Neutrophil (primary cell): ENCODE results near the gene DCDC1.

Source experiments
- H3K27ac ChIP-seq: fragments of 200-600 bp; sonication (generic); 2 replicates; pipeline ENCODE4 v1.5.1; 2016; ENCODE audit warnings: mild to moderate bottlenecking, moderate library complexity
- H3K27me3 ChIP-seq: fragments of 200-600 bp; sonication (generic); 2 replicates; pipeline ENCODE4 v1.6.0; 2016; ENCODE audit warnings: mild to moderate bottlenecking
- H3K36me3 ChIP-seq: fragments of 200-600 bp; sonication (generic); 2 replicates; pipeline ENCODE4 v1.5.1; 2017
- H3K4me1 ChIP-seq, 2 experiments: fragments of 200-600 bp in 1 of 2; sonication (generic) in 1 of 2; 1 replicate in 1 of 2; 2 replicates in 1 of 2; pipeline versions ENCODE4 v1.5.1 to v1.6.1; 2013 to 2016; ENCODE audit warnings: low read depth in 1 of 2, low read length in 1 of 2, mild to moderate bottlenecking in 1 of 2, moderate library complexity in 1 of 2; ENCODE audit not compliant: control insufficient read depth in 1 of 2, insufficient read depth in 1 of 2
- H3K4me3 ChIP-seq, 2 experiments: fragments of 200-600 bp in 1 of 2; sonication (generic) in 1 of 2; 1 replicate in 1 of 2; 2 replicates in 1 of 2; pipeline ENCODE4 v1.5.1; 2013 to 2016; ENCODE audit warnings: low read depth in 1 of 2, low read length in 1 of 2, mild to moderate bottlenecking in 1 of 2, moderate library complexity in 1 of 2
- H3K9me3 ChIP-seq: fragments of 200-600 bp; sonication (generic); 2 replicates; pipeline ENCODE4 v1.5.1; 2016
- TF ChIP-seq, protein P1 (sequence below): fragments of 200-600 bp; sonication (generic); IDR thresholded peaks from 2 replicates; pipeline ENCODE4 v1.5.1; 2016; ENCODE audit warnings: antibody characterized with exemption

Gene DCDC1

DNA sequence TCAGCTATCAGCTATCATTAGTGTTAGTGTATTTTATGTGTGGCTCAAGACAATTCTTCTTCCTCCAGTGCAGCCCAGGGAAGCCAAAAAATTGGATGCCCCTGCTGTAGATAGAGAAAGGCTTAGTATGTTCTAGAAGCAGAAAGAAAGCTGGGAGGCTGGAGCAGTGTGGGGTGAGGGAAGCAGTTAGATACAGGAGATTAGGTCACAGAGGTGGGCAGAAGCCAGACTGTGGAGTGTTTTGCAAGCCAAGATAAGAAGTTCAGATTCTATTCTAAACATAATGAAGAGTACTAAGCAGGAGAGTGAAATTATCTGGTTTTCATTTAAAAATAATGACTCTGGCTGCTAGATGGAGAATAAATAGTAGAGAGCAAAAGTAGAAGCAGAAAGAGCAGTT lies 381.7 kb downstream of the DCDC1 start:
- Histone ChIP-seq H3K4me3 (no peak overlapping the region), H3K27me3 (no peaks in the 10 kb centered on the region), H3K36me3 (no peaks in the 10 kb centered on the region), H3K27ac (no peak overlapping the region), H3K9me3 (no peaks in the 10 kb centered on the region), H3K4me1 (no peaks in the 10 kb centered on the region)
- TF ChIP-seq, protein P1, sequence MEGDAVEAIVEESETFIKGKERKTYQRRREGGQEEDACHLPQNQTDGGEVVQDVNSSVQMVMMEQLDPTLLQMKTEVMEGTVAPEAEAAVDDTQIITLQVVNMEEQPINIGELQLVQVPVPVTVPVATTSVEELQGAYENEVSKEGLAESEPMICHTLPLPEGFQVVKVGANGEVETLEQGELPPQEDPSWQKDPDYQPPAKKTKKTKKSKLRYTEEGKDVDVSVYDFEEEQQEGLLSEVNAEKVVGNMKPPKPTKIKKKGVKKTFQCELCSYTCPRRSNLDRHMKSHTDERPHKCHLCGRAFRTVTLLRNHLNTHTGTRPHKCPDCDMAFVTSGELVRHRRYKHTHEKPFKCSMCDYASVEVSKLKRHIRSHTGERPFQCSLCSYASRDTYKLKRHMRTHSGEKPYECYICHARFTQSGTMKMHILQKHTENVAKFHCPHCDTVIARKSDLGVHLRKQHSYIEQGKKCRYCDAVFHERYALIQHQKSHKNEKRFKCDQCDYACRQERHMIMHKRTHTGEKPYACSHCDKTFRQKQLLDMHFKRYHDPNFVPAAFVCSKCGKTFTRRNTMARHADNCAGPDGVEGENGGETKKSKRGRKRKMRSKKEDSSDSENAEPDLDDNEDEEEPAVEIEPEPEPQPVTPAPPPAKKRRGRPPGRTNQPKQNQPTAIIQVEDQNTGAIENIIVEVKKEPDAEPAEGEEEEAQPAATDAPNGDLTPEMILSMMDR = no peak

DNA sequence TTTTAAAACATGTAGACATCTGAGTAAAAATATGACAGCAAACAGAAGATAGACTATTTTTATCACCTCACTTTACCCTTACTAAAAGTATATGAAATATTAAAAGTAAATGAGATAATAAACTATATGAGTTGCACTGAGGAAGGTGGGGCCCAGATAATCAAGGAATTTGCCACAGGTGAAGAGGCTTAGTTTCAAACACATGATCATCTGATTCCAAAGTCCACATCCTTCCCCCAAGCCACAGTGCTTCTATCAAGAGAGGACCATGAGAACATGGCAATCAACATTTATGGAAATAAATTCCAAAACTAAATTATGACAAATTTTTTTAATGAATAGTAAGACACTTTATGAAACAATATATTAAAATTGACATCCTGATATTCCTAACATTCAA lies 384.0 kb downstream of the DCDC1 start:
- H3K36me3 ChIP-seq = no peaks in the 10 kb centered on the region
- H3K4me3 ChIP-seq = no peak overlapping the region
- H3K4me1 ChIP-seq = no peaks in the 10 kb centered on the region
- no peaks in the 10 kb centered on the region for H3K27me3 ChIP-seq
- TF ChIP-seq, protein P1 = no peak
- no peaks in the 10 kb centered on the region for H3K9me3 ChIP-seq
- no peak overlapping the region for H3K27ac ChIP-seq

DNA sequence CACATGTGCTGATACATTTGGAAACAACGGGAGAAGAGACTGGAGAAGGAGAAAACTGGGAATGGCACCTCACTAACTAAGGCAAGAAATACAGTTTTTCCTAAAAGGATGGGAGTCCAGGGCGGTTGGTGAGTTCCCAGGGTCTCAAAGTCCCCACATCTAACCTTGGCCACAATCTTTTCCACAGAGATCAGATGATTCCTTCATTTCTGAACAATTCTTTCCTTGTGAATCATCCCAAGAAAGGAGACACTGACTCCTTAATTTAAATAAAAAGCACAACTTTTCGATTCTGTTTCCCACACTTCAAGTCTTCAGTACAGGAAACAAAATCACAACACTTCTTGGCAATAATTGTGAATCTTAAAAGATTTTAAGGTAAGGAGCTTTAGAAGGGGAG lies 384.7 kb downstream of the DCDC1 start:
- H3K36me3 ChIP-seq = no peaks in the 10 kb centered on the region
- no peak overlapping the region for H3K27ac ChIP-seq
- TF ChIP-seq, protein P1 = no peak
- no peaks in the 10 kb centered on the region for H3K27me3 ChIP-seq
- no peaks in the 10 kb centered on the region for H3K4me1 ChIP-seq
- no peak overlapping the region for H3K4me3 ChIP-seq
- no peaks in the 10 kb centered on the region for H3K9me3 ChIP-seq

DNA sequence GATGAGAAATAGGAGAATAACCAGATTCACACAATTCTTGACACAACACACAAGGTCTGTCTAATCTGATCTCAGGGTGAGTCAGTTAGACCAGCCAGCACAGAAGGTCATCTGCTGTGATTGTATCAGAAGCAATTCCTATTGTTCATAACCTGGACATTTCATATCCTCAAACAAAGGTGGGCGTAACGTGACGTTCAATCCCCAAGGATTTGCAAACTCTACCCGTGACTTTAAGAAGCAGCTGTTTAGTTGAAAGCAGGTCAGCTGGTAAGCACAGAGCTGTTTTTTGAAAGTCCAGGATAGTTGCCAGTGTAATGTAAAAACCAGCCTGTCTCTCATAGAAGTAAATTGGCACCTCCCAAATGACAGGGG lies 385.1 kb downstream of the DCDC1 start:
- H3K4me3 ChIP-seq = no peak overlapping the region
- H3K27me3 ChIP-seq = no peaks in the 10 kb centered on the region
- H3K36me3 ChIP-seq = no peaks in the 10 kb centered on the region
- no peak overlapping the region for H3K27ac ChIP-seq
- TF ChIP-seq, protein P1 = no peak
- H3K4me1 ChIP-seq = no peaks in the 10 kb centered on the region
- no peaks in the 10 kb centered on the region for H3K9me3 ChIP-seq

DNA sequence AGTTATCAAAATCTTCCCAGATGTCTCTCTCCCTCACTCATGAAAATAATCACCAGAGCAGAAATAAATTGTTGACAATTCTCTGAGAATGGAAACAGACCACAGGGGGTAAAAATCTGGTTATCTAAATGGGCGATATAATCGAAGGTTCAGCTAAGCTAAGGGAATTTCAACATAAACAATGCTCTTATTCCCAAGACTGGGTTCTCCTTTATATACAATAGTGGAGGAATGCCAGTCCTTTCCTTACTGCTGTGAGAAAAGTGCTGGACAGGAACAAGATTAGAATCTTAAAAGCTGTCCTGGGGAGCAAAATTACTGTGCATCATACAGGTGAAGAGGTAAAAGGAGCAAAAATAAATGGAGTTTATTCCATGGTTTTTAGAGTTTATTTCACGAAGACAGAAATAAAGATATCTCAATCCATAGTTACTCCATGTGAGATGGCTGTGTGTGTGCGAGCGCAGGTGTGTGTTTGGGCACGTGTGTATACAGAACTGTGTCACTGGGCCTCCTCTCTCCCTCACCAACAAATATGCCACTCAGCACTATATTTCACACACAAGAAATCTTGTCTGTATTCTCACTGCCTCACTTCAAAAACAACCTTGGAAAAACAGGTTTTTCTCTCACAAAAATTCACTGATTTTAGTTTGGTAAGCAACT lies 385.6 kb downstream of the DCDC1 start:
- Histone ChIP-seq H3K4me1 (no peaks in the 10 kb centered on the region), H3K4me3 (no peak overlapping the region), H3K27ac (no peak overlapping the region), H3K9me3 (no peaks in the 10 kb centered on the region), H3K36me3 (no peaks in the 10 kb centered on the region), H3K27me3 (no peaks in the 10 kb centered on the region)
- TF ChIP-seq, protein P1 = no peak

DNA sequence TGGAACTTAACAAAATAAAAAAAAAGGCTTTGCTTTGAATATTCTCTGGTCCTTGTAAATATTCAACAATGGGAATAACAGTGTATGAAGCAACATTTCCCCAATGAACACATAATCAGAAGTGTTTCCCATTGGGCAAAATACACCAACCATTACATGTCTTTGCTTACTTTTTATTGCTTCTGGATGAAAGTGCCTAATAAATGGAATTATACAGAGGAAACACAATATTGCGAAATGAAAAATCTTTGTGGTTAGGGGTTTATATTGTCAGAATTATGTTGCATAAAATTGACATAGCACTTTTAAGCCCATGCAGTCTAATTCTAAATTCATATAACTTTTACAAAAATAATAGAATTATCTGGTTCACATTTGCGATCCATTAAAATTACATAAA lies 386.4 kb downstream of the DCDC1 start:
- no peak overlapping the region for H3K4me3 ChIP-seq
- TF ChIP-seq, protein P1 = no peak
- no peaks in the 10 kb centered on the region for H3K4me1 ChIP-seq
- no peaks in the 10 kb centered on the region for H3K9me3 ChIP-seq
- H3K27me3 ChIP-seq = no peaks in the 10 kb centered on the region
- no peak overlapping the region for H3K27ac ChIP-seq
- H3K36me3 ChIP-seq = no peaks in the 10 kb centered on the region
